Measurements from ENCODE around the gene PFDN2. TPM values are rescaled to one million over a fixed set of nuclear protein-coding genes. Genes with fewer than 3 reads are reported as not detected.

The PFDN2 gene, protein sequence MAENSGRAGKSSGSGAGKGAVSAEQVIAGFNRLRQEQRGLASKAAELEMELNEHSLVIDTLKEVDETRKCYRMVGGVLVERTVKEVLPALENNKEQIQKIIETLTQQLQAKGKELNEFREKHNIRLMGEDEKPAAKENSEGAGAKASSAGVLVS
- 10 to 100 TPM; 34.5 to 37.1 TPM for total RNA-seq
- total RNA-seq, result 13.2 to 23.6 reads per million in 2 donors

DNA sequence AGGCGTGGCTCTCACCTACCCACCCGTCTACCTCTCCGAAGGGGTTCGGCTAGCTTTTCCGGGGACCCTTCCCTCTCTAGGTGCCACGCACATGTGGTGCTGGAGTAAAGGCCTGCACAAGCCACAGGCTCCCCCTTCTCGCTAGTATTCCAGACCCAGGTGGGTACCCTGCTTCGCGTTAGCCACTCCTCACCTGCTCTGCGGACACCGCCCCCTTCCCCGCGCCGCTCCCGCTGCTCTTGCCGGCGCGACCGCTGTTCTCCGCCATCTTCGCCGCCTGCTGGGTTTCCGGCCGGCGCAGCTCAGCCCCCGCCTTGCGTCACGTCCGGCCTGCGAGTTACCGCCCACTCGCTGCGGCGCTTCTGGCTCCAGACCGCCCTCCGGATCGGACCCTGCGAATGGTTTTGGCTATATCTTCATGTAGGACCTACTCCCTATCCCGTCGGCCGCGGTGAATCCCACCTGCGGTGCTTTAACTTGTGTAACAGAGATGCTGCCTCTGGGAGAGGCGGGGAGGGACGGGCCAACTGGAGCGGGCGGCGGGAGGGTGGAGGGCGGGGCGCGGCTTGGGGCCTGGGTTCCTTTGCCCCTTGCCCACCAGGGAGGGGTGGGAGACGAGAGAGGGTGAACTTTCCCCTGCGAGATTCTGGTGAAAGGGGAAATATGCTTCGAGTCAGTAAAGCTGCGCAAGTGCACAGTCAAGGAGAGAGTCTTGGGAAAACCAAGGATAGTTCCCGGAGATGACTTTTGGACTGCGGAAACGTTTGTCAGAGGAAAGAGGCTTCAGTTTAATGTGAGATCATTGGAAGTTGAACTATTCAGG is at the start of gene PFDN2, which contains the start of gene NIT1:
TSS of gene PFDN2 (minus strand) at position 279 of the 823 bp plus-strand sequence. CDS start at position 268, 11 bp downstream.
TSS of gene NIT1 (plus strand) at position 347 of the 823 bp plus-strand sequence. CDS start at position 419, 72 bp downstream.
- Mint-ChIP-seq H3K4me3 (peak within 1 kb of the TSS; percentile 97), H3K27me3 (no peaks in the 10 kb centered on the region), H3K36me3 (ENCODE audit: low read depth) (peaks cover 3% of the 10 kb centered on the region), H3K4me1 (peaks cover 42% of the 10 kb centered on the region), H3K27ac (peak within 1 kb of the TSS; percentile 94)
- DNase-seq, result peak; percentile 75 to 81 (median 79)
- peak; percentile 83 for ATAC-seq
- H3K9me3 ChIP-seq (ENCODE audit: control insufficient read depth, low read length, poor library complexity, severe bottlenecking), result no peaks in the 10 kb centered on the region

GRCh38 chr1:161166669-161167548 is 49.1 kb upstream of the PFDN2 start:
- H3K36me3 Mint-ChIP-seq (ENCODE audit: low read depth), result peaks cover 9% of the 10 kb centered on the region
- H3K4me1 Mint-ChIP-seq, result peaks cover 38% of the 10 kb centered on the region
- DNase-seq (no peak), ATAC-seq (no peak)
- H3K27me3 Mint-ChIP-seq, result no peaks in the 10 kb centered on the region
- no peaks in the 10 kb centered on the region for H3K9me3 ChIP-seq (ENCODE audit: control insufficient read depth, low read length, poor library complexity, severe bottlenecking)
- H3K27ac Mint-ChIP-seq, result peak overlapping the region; percentile 97
- peak overlapping the region; percentile 94 for H3K4me3 Mint-ChIP-seq

GRCh38 chr1:161165742-161166668 is 48.2 kb upstream of the PFDN2 start, which contains the start of gene PPOX:
TSS of gene PPOX (plus strand) at chr1:161166426. CDS start at chr1:161166848, 422 bp downstream.
- no peaks in the 10 kb centered on the region for H3K27me3 Mint-ChIP-seq
- ATAC-seq (peak; percentile 92), DNase-seq (peak; percentile 80 to 87 (median 81))
- peaks cover 8% of the 10 kb centered on the region for H3K36me3 Mint-ChIP-seq (ENCODE audit: low read depth)
- peaks cover 46% of the 10 kb centered on the region for H3K4me1 Mint-ChIP-seq
- H3K9me3 ChIP-seq (ENCODE audit: control insufficient read depth, low read length, poor library complexity, severe bottlenecking), result no peaks in the 10 kb centered on the region
- peak within 1 kb of the TSS; percentile 97 for H3K27ac Mint-ChIP-seq
- H3K4me3 Mint-ChIP-seq, result peak within 1 kb of the TSS; percentile 94

DNA sequence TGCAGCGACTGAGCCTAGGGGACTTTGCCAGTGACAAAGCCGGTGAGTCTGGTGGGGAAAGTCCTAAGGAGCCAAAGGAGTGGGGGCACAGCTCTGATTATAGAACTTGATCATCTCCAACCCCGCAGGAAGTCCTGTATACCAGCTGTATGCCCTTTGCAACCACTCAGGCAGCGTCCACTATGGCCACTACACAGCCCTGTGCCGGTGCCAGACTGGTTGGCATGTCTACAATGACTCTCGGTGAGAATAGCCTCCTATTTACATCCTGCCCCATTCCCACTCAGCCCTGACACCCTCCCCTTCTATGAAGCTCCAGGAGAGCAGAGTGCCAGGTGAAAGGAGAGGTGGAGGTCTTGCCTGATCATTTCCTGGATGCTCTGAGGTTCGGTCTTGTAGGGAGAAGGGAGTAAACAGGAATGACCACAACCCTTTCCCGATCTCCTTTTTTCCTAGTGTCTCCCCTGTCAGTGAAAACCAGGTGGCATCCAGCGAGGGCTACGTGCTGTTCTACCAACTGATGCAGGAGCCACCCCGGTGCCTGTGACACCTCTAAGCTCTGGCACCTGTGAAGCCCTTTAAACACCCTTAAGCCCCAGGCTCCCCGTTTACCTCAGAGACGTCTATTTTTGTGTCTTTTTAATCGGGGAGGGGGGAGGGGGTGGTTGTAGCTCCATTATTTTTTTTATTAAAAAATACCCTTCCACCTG is 47.2 kb upstream of the PFDN2 start:
- H3K4me1 Mint-ChIP-seq, result peaks cover 49% of the 10 kb centered on the region
- peak overlapping the region; percentile 73 for H3K4me3 Mint-ChIP-seq
- peaks cover 7% of the 10 kb centered on the region for H3K36me3 Mint-ChIP-seq (ENCODE audit: low read depth)
- H3K27me3 Mint-ChIP-seq, result no peaks in the 10 kb centered on the region
- ATAC-seq (no peak), DNase-seq (no peak)
- peak overlapping the region; percentile 97 for H3K27ac Mint-ChIP-seq
- no peaks in the 10 kb centered on the region for H3K9me3 ChIP-seq (ENCODE audit: control insufficient read depth, low read length, poor library complexity, severe bottlenecking)

- Mint-ChIP-seq H3K4me1 (peaks cover 55% of the 10 kb centered on the region), H3K4me3 (peak overlapping the region; percentile 49), H3K36me3 (ENCODE audit: low read depth) (peaks cover 9% of the 10 kb centered on the region), H3K27me3 (no peaks in the 10 kb centered on the region), H3K27ac (peak overlapping the region; percentile 97)
- no peak for ATAC-seq
- DNase-seq, result no peak
- no peaks in the 10 kb centered on the region for H3K9me3 ChIP-seq (ENCODE audit: control insufficient read depth, low read length, poor library complexity, severe bottlenecking)
Measured at GRCh38 chr1:161163793-161164192, 46.0 kb upstream of the PFDN2 start.

GRCh38 chr1:161162806-161163205 is 45.0 kb upstream of the PFDN2 start:
- peaks cover 9% of the 10 kb centered on the region for H3K36me3 Mint-ChIP-seq (ENCODE audit: low read depth)
- H3K27me3 Mint-ChIP-seq, result no peaks in the 10 kb centered on the region
- H3K4me1 Mint-ChIP-seq, result peaks cover 58% of the 10 kb centered on the region
- no peak for ATAC-seq
- H3K9me3 ChIP-seq (ENCODE audit: control insufficient read depth, low read length, poor library complexity, severe bottlenecking), result no peaks in the 10 kb centered on the region
- DNase-seq, result no peak
- peak overlapping the region; percentile 97 for H3K27ac Mint-ChIP-seq
- no peak overlapping the region for H3K4me3 Mint-ChIP-seq

DNA sequence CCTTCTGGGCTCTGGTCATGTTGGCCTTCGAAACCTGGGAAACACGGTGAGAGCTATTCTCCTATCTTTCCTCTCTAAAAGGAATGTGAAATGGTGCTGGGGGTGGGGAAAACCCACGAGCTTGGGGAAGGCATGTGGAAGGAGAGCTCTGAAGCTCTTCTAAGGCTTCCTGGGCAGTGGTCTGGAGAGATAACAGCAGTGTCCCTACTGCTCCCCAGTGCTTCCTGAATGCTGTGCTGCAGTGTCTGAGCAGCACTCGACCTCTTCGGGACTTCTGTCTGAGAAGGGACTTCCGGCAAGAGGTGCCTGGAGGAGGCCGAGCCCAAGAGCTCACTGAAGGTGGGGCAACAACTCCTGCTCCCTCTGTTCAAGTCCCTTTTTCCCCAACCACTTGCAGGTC is 44.2 kb upstream of the PFDN2 start:
- ATAC-seq (no peak), DNase-seq (no peak)
- H3K9me3 ChIP-seq (ENCODE audit: control insufficient read depth, low read length, poor library complexity, severe bottlenecking), result no peaks in the 10 kb centered on the region
- no peak overlapping the region for H3K4me3 Mint-ChIP-seq
- H3K27ac Mint-ChIP-seq, result peak overlapping the region; percentile 97
- H3K36me3 Mint-ChIP-seq (ENCODE audit: low read depth), result peaks cover 11% of the 10 kb centered on the region
- no peaks in the 10 kb centered on the region for H3K27me3 Mint-ChIP-seq
- peaks cover 57% of the 10 kb centered on the region for H3K4me1 Mint-ChIP-seq

GRCh38 chr1:161161652-161162051 is 43.8 kb upstream of the PFDN2 start:
- Mint-ChIP-seq H3K4me1 (peaks cover 55% of the 10 kb centered on the region), H3K27ac (peak overlapping the region; percentile 97), H3K27me3 (no peaks in the 10 kb centered on the region), H3K36me3 (ENCODE audit: low read depth) (peaks cover 12% of the 10 kb centered on the region), H3K4me3 (peak overlapping the region; percentile 93)
- no peaks in the 10 kb centered on the region for H3K9me3 ChIP-seq (ENCODE audit: control insufficient read depth, low read length, poor library complexity, severe bottlenecking)
- DNase-seq (no peak), ATAC-seq (no peak)

DNA sequence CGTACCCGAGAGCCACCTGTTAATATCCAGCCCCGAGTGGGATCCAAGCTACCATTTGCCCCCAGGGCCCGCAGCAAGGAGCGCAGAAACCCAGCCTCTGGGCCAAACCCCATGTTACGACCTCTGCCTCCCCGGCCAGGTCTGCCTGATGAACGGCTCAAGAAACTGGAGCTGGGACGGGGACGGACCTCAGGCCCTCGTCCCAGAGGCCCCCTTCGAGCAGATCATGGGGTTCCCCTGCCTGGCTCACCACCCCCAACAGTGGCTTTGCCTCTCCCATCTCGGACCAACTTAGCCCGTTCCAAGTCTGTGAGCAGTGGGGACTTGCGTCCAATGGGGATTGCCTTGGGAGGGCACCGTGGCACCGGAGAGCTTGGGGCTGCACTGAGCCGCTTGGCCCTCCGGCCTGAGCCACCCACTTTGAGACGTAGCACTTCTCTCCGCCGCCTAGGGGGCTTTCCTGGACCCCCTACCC is 42.9 kb upstream of the PFDN2 start:
- H3K4me1 Mint-ChIP-seq, result peaks cover 50% of the 10 kb centered on the region
- H3K27ac Mint-ChIP-seq, result peak overlapping the region; percentile 16
- DNase-seq (no peak), ATAC-seq (no peak)
- H3K9me3 ChIP-seq (ENCODE audit: control insufficient read depth, low read length, poor library complexity, severe bottlenecking), result no peaks in the 10 kb centered on the region
- no peaks in the 10 kb centered on the region for H3K27me3 Mint-ChIP-seq
- H3K36me3 Mint-ChIP-seq (ENCODE audit: low read depth), result peaks cover 12% of the 10 kb centered on the region
- peak overlapping the region; percentile 93 for H3K4me3 Mint-ChIP-seq

- H3K9me3 ChIP-seq (ENCODE audit: control insufficient read depth, low read length, poor library complexity, severe bottlenecking), result no peaks in the 10 kb centered on the region
- Mint-ChIP-seq H3K27me3 (no peaks in the 10 kb centered on the region), H3K4me1 (peaks cover 54% of the 10 kb centered on the region), H3K36me3 (ENCODE audit: low read depth) (peaks cover 12% of the 10 kb centered on the region), H3K27ac (peak overlapping the region; percentile 97), H3K4me3 (peak overlapping the region; percentile 93)
- no peak for DNase-seq
- ATAC-seq, result no peak
Measured at GRCh38 chr1:161159913-161160243, 42.0 kb upstream of the PFDN2 start.

DNA sequence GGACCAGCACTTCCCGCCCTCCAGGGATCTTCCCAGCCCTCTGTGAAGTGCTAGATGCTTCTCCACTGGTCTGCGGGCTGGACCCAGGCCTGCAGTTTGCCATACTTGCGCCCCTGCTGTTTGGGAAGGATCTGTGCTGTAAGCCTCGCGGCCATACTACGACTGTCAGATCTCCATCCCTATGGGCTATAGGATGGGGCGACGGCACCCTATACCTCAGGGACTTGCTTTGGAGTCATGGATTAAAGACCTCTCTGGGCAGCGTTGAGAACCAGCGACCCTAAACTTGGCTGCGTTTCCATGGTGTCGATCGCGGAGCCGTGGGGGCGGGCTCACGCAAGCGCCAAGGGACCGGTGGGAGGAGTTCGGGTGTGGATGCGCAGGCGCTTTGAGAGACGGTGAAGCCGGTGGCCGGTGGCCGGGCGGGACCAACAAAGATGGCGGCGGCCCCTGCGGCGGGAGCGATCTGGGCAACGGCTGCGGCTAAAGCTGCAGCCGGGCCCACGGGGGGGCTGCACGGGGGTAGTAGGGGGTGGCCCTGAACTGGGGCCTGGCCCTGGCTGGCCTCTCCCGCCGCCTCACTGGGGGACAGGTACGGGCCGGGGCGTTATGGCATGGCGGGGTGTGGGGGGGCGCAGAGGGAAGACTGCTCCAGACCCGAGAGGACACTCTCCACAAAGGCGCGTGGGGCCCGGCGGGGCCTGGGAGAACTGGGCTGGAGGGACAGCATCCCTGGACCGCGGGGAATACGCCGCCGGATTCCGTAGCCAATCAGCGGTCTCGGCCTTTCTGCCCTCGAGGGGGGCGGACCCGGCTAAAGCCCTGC is 41.5 kb upstream of the PFDN2 start, which contains the start of gene USP21:
TSS of gene USP21 (plus strand) at position 414 of the 826 bp plus-strand sequence. CDS start 1,141 bp downstream, outside the sequence.
- H3K9me3 ChIP-seq (ENCODE audit: control insufficient read depth, low read length, poor library complexity, severe bottlenecking), result no peaks in the 10 kb centered on the region
- ATAC-seq (peak; percentile 91), DNase-seq (peak; percentile 86 to 88 (median 87))
- Mint-ChIP-seq H3K4me3 (peak within 1 kb of the TSS; percentile 93), H3K27ac (peak within 1 kb of the TSS; percentile 97), H3K27me3 (no peaks in the 10 kb centered on the region), H3K36me3 (ENCODE audit: low read depth) (peaks cover 12% of the 10 kb centered on the region), H3K4me1 (peaks cover 59% of the 10 kb centered on the region)
